Stimulated activated effector memory CD8-positive, alpha-beta T cell treated with anti-CD3 and anti-CD28 coated beads, Interleukin-12 subunit alpha, Interleukin-12 subunit beta, amount 100 ng/mL, for 72 hours (primary cell): ENCODE measurements around the gene NPTX2.

ENCODE experiments used
- ATAC-seq: fragments of 150-1000 bp; cut with Tn5 transposase; 2 replicates; pipeline ENCODE4 v1.10.0; 2021
- DNase-seq, 2 donors: peaks; one replicate each; pipeline ENCODE4 v3.0.0; 2021 to 2022; ENCODE audit warnings: low spot score in 2 of 2
- H3K27ac Mint-ChIP-seq: one replicate; pipeline ENCODE4 v1.8.0; 2022; ENCODE audit warnings: mild to moderate bottlenecking, mixed read lengths
- H3K36me3 Mint-ChIP-seq: one replicate; pipeline ENCODE4 v1.8.0; 2022; ENCODE audit warnings: mild to moderate bottlenecking, mixed read lengths
- H3K4me1 Mint-ChIP-seq: one replicate; pipeline ENCODE4 v1.8.0; 2022; ENCODE audit warnings: mixed read lengths
- H3K4me3 Mint-ChIP-seq: one replicate; pipeline ENCODE4 v1.8.0; 2022; ENCODE audit warnings: mild to moderate bottlenecking, mixed read lengths
- H3K9me3 Mint-ChIP-seq: one replicate; pipeline ENCODE4 v1.8.0; 2022; ENCODE audit warnings: mixed read lengths

Gene NPTX2

DNA sequence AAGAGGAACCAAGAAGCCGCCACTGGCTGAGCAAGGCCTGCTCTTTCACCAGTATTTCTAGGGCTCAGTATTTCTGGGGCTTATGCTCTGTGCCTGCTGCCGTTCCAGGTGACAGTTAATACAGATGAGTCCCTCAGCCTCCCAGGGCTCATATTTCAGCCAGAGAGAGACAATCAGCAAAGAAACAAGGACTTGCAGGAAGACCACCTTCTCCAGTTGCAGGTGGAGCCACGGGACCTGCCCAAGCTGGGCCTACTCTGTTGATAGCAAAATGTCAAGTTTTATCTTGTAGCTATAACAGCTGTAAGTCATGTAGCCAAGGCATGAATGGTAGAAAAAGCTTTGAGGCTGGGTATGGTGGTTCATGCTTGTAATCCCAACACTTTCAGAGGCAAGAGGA lies 42.7 kb downstream of the NPTX2 start:
- ATAC-seq (no peak), DNase-seq (no peak)
- H3K36me3 Mint-ChIP-seq = no peaks in the 10 kb centered on the region
- no peaks in the 10 kb centered on the region for H3K4me1 Mint-ChIP-seq
- H3K4me3 Mint-ChIP-seq = no peak overlapping the region
- H3K9me3 Mint-ChIP-seq = no peaks in the 10 kb centered on the region
- no peak overlapping the region for H3K27ac Mint-ChIP-seq

GRCh38 chr7:98661607-98662006 lies 44.5 kb downstream of the NPTX2 start:
- ATAC-seq (no peak), DNase-seq (no peak)
- no peak overlapping the region for H3K4me3 Mint-ChIP-seq
- H3K36me3 Mint-ChIP-seq = no peaks in the 10 kb centered on the region
- H3K27ac Mint-ChIP-seq = no peak overlapping the region
- no peaks in the 10 kb centered on the region for H3K4me1 Mint-ChIP-seq
- no peaks in the 10 kb centered on the region for H3K9me3 Mint-ChIP-seq

DNA sequence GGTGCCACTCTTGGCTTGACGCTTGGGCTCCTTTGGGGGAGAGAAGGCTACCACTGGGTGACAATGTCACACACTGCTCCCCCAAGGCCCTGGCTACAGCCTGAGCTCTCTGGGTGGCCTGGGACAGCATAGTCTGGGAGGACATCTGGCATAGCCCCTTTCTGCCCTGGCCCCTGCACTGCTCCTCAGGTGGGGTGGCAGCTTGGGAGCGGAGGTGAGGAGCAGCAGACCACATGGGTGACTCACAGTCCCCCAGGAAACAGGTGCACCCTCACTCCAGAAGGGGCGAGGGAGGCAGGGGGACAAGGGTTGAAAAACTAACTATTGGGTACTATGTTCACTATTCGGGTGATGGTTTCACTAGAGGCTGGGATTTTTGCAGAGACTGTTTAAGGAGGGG lies 45.2 kb downstream of the NPTX2 start:
- no peak overlapping the region for H3K4me3 Mint-ChIP-seq
- H3K4me1 Mint-ChIP-seq = no peaks in the 10 kb centered on the region
- H3K36me3 Mint-ChIP-seq = no peaks in the 10 kb centered on the region
- no peak overlapping the region for H3K27ac Mint-ChIP-seq
- no peaks in the 10 kb centered on the region for H3K9me3 Mint-ChIP-seq
- no peak for ATAC-seq
- no peak for DNase-seq

- no peak for DNase-seq
- no peaks in the 10 kb centered on the region for H3K9me3 Mint-ChIP-seq
- no peaks in the 10 kb centered on the region for H3K4me1 Mint-ChIP-seq
- H3K4me3 Mint-ChIP-seq = no peak overlapping the region
- H3K27ac Mint-ChIP-seq = no peak overlapping the region
- H3K36me3 Mint-ChIP-seq = no peaks in the 10 kb centered on the region
- ATAC-seq = no peak
Measured at GRCh38 chr7:98664882-98665281, 47.8 kb downstream of the NPTX2 start.

GRCh38 chr7:98668255-98668654 lies 51.2 kb downstream of the NPTX2 start:
- no peaks in the 10 kb centered on the region for H3K36me3 Mint-ChIP-seq
- no peak overlapping the region for H3K4me3 Mint-ChIP-seq
- H3K27ac Mint-ChIP-seq = no peak overlapping the region
- DNase-seq (no peak), ATAC-seq (no peak)
- H3K4me1 Mint-ChIP-seq = no peaks in the 10 kb centered on the region
- H3K9me3 Mint-ChIP-seq = peaks cover 2% of the 10 kb centered on the region

GRCh38 chr7:98669329-98670000 lies 52.4 kb downstream of the NPTX2 start:
- Mint-ChIP-seq H3K36me3 (no peaks in the 10 kb centered on the region), H3K27ac (no peak overlapping the region), H3K4me3 (no peak overlapping the region), H3K9me3 (peaks cover 2% of the 10 kb centered on the region), H3K4me1 (no peaks in the 10 kb centered on the region)
- DNase-seq (no peak), ATAC-seq (no peak)

GRCh38 chr7:98670186-98670585 lies 53.1 kb downstream of the NPTX2 start:
- no peak overlapping the region for H3K4me3 Mint-ChIP-seq
- no peaks in the 10 kb centered on the region for H3K4me1 Mint-ChIP-seq
- H3K9me3 Mint-ChIP-seq = peaks cover 2% of the 10 kb centered on the region
- ATAC-seq (no peak), DNase-seq (no peak)
- H3K36me3 Mint-ChIP-seq = no peaks in the 10 kb centered on the region
- no peak overlapping the region for H3K27ac Mint-ChIP-seq

DNA sequence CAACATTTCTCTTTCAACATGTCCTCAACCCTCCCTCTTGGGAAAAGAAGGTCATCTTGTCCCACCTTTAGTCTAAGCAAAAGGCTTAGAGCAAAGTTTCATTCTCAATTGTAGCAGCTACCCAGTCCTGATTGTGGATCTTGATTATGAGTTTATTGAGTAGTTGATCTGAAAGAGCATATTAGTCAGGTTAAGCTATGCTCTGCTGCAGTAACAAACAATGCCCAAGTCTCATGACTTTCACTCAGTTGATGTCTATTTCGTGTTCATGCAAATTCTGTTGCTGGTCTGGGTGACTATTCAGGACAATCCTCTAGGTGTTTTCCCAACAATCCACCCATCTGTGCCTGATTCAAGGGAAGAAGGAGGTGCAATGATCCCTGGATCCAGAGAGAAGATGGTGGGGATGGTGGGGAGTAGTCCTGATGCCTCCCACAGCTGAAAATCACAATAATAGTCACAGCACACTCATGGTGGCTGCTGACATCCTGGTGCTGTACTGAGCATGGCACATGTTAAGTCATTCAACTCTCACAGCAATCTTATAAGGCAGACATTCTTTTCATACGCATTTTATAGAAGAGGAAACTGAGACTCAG lies 54.7 kb downstream of the NPTX2 start:
- DNase-seq (no peak), ATAC-seq (no peak)
- H3K4me1 Mint-ChIP-seq = no peaks in the 10 kb centered on the region
- H3K4me3 Mint-ChIP-seq = no peak overlapping the region
- peaks cover 2% of the 10 kb centered on the region for H3K9me3 Mint-ChIP-seq
- no peaks in the 10 kb centered on the region for H3K36me3 Mint-ChIP-seq
- no peak overlapping the region for H3K27ac Mint-ChIP-seq

GRCh38 chr7:98674461-98674860 lies 57.4 kb downstream of the NPTX2 start:
- H3K27ac Mint-ChIP-seq = no peak overlapping the region
- no peak overlapping the region for H3K4me3 Mint-ChIP-seq
- ATAC-seq = no peak
- peaks cover 2% of the 10 kb centered on the region for H3K9me3 Mint-ChIP-seq
- no peaks in the 10 kb centered on the region for H3K36me3 Mint-ChIP-seq
- no peaks in the 10 kb centered on the region for H3K4me1 Mint-ChIP-seq
- DNase-seq = no peak

DNA sequence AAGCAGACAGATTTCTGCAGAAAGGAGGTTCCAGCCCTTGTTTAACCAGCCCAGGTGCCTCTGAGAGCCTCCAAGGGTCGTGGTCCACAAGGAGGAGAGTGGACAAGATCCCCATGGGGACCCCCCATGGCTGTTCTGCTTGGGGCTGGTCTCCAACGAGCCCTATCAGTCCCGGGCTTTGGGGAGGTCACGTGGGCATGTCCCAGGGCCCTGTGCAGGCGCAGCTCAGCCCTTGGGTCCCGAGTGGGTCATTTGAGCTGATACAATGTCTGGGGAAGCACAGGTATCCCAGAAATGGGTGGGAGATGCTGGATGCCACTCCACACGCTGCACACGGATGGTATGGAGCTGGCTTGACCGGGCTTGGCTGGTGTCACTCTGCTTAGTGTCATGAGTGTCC lies 57.8 kb downstream of the NPTX2 start:
- Mint-ChIP-seq H3K4me3 (no peak overlapping the region), H3K4me1 (no peaks in the 10 kb centered on the region), H3K27ac (no peak overlapping the region), H3K36me3 (no peaks in the 10 kb centered on the region), H3K9me3 (peaks cover 2% of the 10 kb centered on the region)
- no peak for DNase-seq
- ATAC-seq = no peak

DNA sequence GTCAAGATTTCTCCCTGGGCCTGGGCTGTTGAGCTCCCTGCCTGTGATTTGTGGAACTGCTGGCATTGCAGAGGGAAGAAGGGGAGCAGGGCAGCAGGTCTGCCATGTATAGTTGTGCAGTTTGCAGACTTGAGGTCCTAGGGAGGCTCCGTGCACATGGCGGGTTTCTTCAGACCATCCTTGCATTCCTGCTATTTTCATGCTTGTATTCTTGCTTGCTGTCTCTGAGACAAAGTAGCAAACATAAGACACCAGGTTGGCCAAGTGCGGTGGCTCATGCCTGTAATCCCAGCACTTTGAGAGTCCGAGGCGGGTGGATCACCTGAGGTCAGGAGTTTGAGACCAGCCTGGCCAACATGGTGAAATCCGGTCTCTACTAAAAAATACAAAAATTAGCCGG lies 61.1 kb downstream of the NPTX2 start:
- no peaks in the 10 kb centered on the region for H3K9me3 Mint-ChIP-seq
- ATAC-seq = no peak
- no peak overlapping the region for H3K27ac Mint-ChIP-seq
- no peak for DNase-seq
- no peak overlapping the region for H3K4me3 Mint-ChIP-seq
- H3K4me1 Mint-ChIP-seq = no peaks in the 10 kb centered on the region
- H3K36me3 Mint-ChIP-seq = no peaks in the 10 kb centered on the region
